Measurements from ENCODE around the gene OGT. TPM values are rescaled to one million over a fixed set of nuclear protein-coding genes. Genes with fewer than 3 reads are reported as not detected.
"Not testable (repeated sequence)": the region's sequence is repeated elsewhere in the genome, so short reads cannot be mapped to it uniquely, and the experiment has no call there.

Gene OGT
- polyA plus RNA-seq, 1 of the 3 experiments (the other 2 are of a cell fraction): 77.0 TPM

- TF ChIP-seq CHD2 (IDR thresholded peaks at IDR 0.05; ENCODE audit: low read length, partially characterized antibody): no peak
- TF ChIP-seq GATA2 (CRISPR knock-in tag; IDR thresholded peaks at IDR 0.05): no peak
- TF ChIP-seq RXRA (IDR thresholded peaks at IDR 0.05; ENCODE audit: borderline replicate concordance, low read depth): no peak
- no peak for TF ChIP-seq TAF1 (IDR thresholded peaks at IDR 0.05; ENCODE audit: borderline replicate concordance, low read depth, low read length)
- no peak for TF ChIP-seq EP300 (IDR thresholded peaks at IDR 0.05; ENCODE audit: borderline replicate concordance in 1 of 2, low read depth in 1 of 2, low read length in 1 of 2)
- TF ChIP-seq TCF12 (IDR thresholded peaks at IDR 0.05): no peak
- no peak for TF ChIP-seq ELF1 (IDR thresholded peaks at IDR 0.05)
- TF ChIP-seq FOXM1 (IDR thresholded peaks at IDR 0.05; ENCODE audit: low read depth): no peak
- no peak for TF ChIP-seq SMC3 (IDR thresholded peaks at IDR 0.05; ENCODE audit: low read depth, low read length)
- no peaks in the 10 kb centered on the region for H3F3A ChIP-seq (replicated peaks; ENCODE audit: insufficient read depth)
- no peak overlapping the region for H3K27ac ChIP-seq (ENCODE audit: low read depth in 2 of 2, low read length in 1 of 2)
- H3K79me2 ChIP-seq (ENCODE audit: insufficient read depth): no peaks in the 10 kb centered on the region
- no peaks in the 10 kb centered on the region for H3K9me3 ChIP-seq
- no peaks in the 10 kb centered on the region for H3K4me1 ChIP-seq (ENCODE audit: control insufficient read depth in 1 of 2, insufficient read depth in 2 of 2, low read depth in 1 of 2, low read length in 1 of 2)
- no peaks in the 10 kb centered on the region for H4K20me1 ChIP-seq (ENCODE audit: insufficient read depth)
- CTCF ChIA-PET: no interaction called here
- H3K9me2 ChIP-seq: no peaks in the 10 kb centered on the region
- H3K36me3 ChIP-seq (replicated peaks in 1 of 2; ENCODE audit: control insufficient read depth in 1 of 2, insufficient read depth in 2 of 2, low read length in 1 of 2): peaks cover 0 to 1% of the 10 kb centered on the region in 2 experiments
- no peak overlapping the region for H2AFZ ChIP-seq (ENCODE audit: low read depth)
- POLR2A ChIA-PET: no interaction called here
- 57% methylated on average over 2 of the region's 2 CpGs for WGBS (ENCODE audit: low lambda C conversion rate)
- DNase-seq: no peak
- H3K9ac ChIP-seq: no peak overlapping the region
- H3K4me2 ChIP-seq: no peak overlapping the region
- H3K27me3 ChIP-seq (ENCODE audit: insufficient read depth): no peaks in the 10 kb centered on the region; the same call in 1 of the 2 replicates
- H3K4me3 ChIP-seq (ENCODE audit: low read depth in 2 of 2, low read length in 1 of 2): no peak overlapping the region
These were observed 54.0 kb downstream of the OGT start for GRCh38 chrX:71586929-71587328.

DNA sequence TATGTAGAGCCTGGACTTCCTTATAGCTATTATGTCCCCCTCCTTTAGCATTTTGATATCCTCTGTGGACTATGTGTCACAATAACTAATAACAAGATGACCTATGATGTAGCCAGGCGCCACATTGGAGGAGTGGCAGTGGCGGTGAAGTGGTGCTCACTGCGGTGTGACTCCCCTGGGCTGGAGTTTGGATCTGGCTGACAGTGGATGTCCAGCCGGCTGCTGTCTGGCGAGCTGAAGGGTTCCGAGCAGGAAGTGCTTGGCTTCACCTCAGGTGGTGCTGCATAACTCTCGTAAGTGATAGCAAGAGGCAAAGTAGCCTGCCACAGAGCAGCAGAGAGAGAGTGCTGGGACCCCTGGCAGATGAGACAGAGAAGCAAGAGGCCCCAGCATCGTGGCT, 60.3 kb downstream of the OGT start:
- POLR2A ChIA-PET; H3K27ac ChIP-seq (ENCODE audit: low read depth in 2 of 2, low read length in 1 of 2); H4K20me1 ChIP-seq (ENCODE audit: insufficient read depth); H3K79me2 ChIP-seq (ENCODE audit: insufficient read depth); DNase-seq; H3K9ac ChIP-seq; H3K4me1 ChIP-seq (ENCODE audit: control insufficient read depth in 1 of 2, insufficient read depth in 2 of 2, low read depth in 1 of 2, low read length in 1 of 2); H3K4me2 ChIP-seq; H3K9me3 ChIP-seq; CTCF ChIA-PET; H3K4me3 ChIP-seq (ENCODE audit: low read depth in 2 of 2, low read length in 1 of 2); H2AFZ ChIP-seq (ENCODE audit: low read depth); H3F3A ChIP-seq (replicated peaks; ENCODE audit: insufficient read depth); H3K27me3 ChIP-seq (ENCODE audit: insufficient read depth); H3K36me3 ChIP-seq (replicated peaks in 1 of 2; ENCODE audit: control insufficient read depth in 1 of 2, insufficient read depth in 2 of 2, low read length in 1 of 2); H3K9me2 ChIP-seq: not testable (repeated sequence)
- WGBS (ENCODE audit: low lambda C conversion rate): 51% methylated on average over 4 of the region's 8 CpGs

DNA sequence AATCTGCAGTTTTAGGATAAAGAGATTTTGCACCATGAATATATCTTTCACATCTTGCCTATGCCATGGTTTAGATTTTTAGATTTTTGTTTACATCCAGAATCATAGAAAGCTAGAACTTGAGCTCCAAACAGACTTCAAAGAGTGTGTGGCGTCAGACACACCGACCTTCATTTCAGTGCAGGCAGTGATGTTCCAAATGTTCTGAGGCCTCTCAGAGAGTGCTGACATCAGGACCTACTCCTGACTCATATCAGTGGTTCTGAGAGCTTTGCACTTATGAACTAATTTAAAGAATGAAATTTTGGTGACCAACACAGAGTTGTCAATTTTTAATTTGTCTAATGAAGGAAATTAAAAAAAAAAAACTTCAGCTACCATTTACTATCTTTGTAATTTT, 67.1 kb downstream of the OGT start:
- WGBS (ENCODE audit: low lambda C conversion rate): 35% methylated on average over 2 of the region's 2 CpGs
- H3K4me3 ChIP-seq (ENCODE audit: low read depth in 2 of 2, low read length in 1 of 2): no peak overlapping the region
- no peak overlapping the region for H3K27ac ChIP-seq (ENCODE audit: low read depth in 2 of 2, low read length in 1 of 2)
- H3K27me3 ChIP-seq (ENCODE audit: insufficient read depth): no peaks in the 10 kb centered on the region; the same call in 1 of the 2 replicates
- H3K79me2 ChIP-seq (ENCODE audit: insufficient read depth): no peaks in the 10 kb centered on the region
- DNase-seq: no peak
- H3K4me2 ChIP-seq: no peak overlapping the region
- ChIA-PET POLR2A (no interaction called here), CTCF (no interaction called here)
- no peaks in the 10 kb centered on the region for H3K4me1 ChIP-seq (ENCODE audit: control insufficient read depth in 1 of 2, insufficient read depth in 2 of 2, low read depth in 1 of 2, low read length in 1 of 2)
- H3K9ac ChIP-seq: no peak overlapping the region
- H3K9me3 ChIP-seq: no peaks in the 10 kb centered on the region; the same call in 1 of the 2 replicates
- peaks cover 13 to 19% of the 10 kb centered on the region in 2 experiments for H3K36me3 ChIP-seq (replicated peaks in 1 of 2; ENCODE audit: control insufficient read depth in 1 of 2, insufficient read depth in 2 of 2, low read length in 1 of 2)
- H4K20me1 ChIP-seq (ENCODE audit: insufficient read depth): no peaks in the 10 kb centered on the region
- H3F3A ChIP-seq (replicated peaks; ENCODE audit: insufficient read depth): no peaks in the 10 kb centered on the region
- no peaks in the 10 kb centered on the region for H3K9me2 ChIP-seq
- H2AFZ ChIP-seq (ENCODE audit: low read depth): no peak overlapping the region
- TF ChIP-seq USF2 (IDR thresholded peaks at IDR 0.05; ENCODE audit: borderline replicate concordance, low read depth, low read length) (no peak), FOXJ3 (CRISPR knock-in tag; IDR thresholded peaks at IDR 0.05) (no peak), FOXM1 (IDR thresholded peaks at IDR 0.05; ENCODE audit: low read depth) (no peak), MXI1 (IDR thresholded peaks at IDR 0.05; ENCODE audit: low read depth, low read length) (no peak), CTCF (IDR thresholded peaks at IDR 0.05) (no peak), YY1 (IDR thresholded peaks at IDR 0.05; ENCODE audit: low read depth) (no peak), PBX3 (IDR thresholded peaks at IDR 0.05) (no peak), ELF1 (IDR thresholded peaks at IDR 0.05) (no peak), POLR2AphosphoS5 (IDR thresholded peaks at IDR 0.05; ENCODE audit: low read depth, low read length) (no peak), NFIC (IDR thresholded peaks at IDR 0.05; ENCODE audit: borderline replicate concordance) (no peak), GATA2 (CRISPR knock-in tag; IDR thresholded peaks at IDR 0.05) (no peak)
- TF ChIP-seq, protein P1, sequence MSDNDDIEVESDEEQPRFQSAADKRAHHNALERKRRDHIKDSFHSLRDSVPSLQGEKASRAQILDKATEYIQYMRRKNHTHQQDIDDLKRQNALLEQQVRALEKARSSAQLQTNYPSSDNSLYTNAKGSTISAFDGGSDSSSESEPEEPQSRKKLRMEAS (IDR thresholded peaks at IDR 0.05; ENCODE audit: low read depth): no peak
